ENCODE results near the gene NECTIN1. TPM values are rescaled to one million over a fixed set of nuclear protein-coding genes. Genes with fewer than 3 reads are reported as not detected.

The NECTIN1 gene
- total RNA-seq, result 1 to 10 TPM; 1.5 TPM

GRCh38 chr11:119728651-119729580, at the start of gene NECTIN1:
TSS of gene NECTIN1 (minus strand) at chr11:119729200. CDS start at chr11:119728553, 647 bp downstream.
- peaks cover 5% of the 10 kb centered on the region for H3K4me1 Mint-ChIP-seq
- H3K27me3 Mint-ChIP-seq, result peaks cover 65% of the 10 kb centered on the region
- no peak within 1 kb of the TSS for H3K27ac Mint-ChIP-seq
- ATAC-seq (ENCODE audit: low read depth) (peak; percentile 91), DNase-seq (peak; percentile 91)
- POLR2A ChIA-PET, result interaction anchor here (1.5 kb wide), 1 partner anchor 55 kb away, joined by 8 read pairs; no protein-coding TSS in a partner anchor
- H3K9me3 Mint-ChIP-seq, result no peaks in the 10 kb centered on the region
- H3K36me3 Mint-ChIP-seq, result no peaks in the 10 kb centered on the region
- peak within 1 kb of the TSS; percentile 83 for H3K4me3 Mint-ChIP-seq

- Mint-ChIP-seq H3K27me3 (peaks cover 6% of the 10 kb centered on the region), H3K9me3 (no peaks in the 10 kb centered on the region), H3K4me1 (no peaks in the 10 kb centered on the region), H3K27ac (no peak overlapping the region), H3K4me3 (no peak overlapping the region), H3K36me3 (no peaks in the 10 kb centered on the region)
- DNase-seq, result no peak
- POLR2A ChIA-PET, result no interaction called here
- no peak for ATAC-seq (ENCODE audit: low read depth)
Observed at GRCh38 chr11:119778391-119779194, 49.6 kb upstream of the NECTIN1 start.

GRCh38 chr11:119777940-119778339, 48.9 kb upstream of the NECTIN1 start:
- ATAC-seq (ENCODE audit: low read depth) (no peak), DNase-seq (no peak)
- Mint-ChIP-seq H3K4me3 (no peak overlapping the region), H3K9me3 (no peaks in the 10 kb centered on the region), H3K4me1 (no peaks in the 10 kb centered on the region), H3K27me3 (peaks cover 6% of the 10 kb centered on the region), H3K36me3 (no peaks in the 10 kb centered on the region), H3K27ac (no peak overlapping the region)
- POLR2A ChIA-PET, result no interaction called here

- peaks cover 3% of the 10 kb centered on the region for H3K27me3 Mint-ChIP-seq
- no peak for DNase-seq
- no peak overlapping the region for H3K27ac Mint-ChIP-seq
- H3K36me3 Mint-ChIP-seq, result no peaks in the 10 kb centered on the region
- no peak overlapping the region for H3K4me3 Mint-ChIP-seq
- no peak for ATAC-seq (ENCODE audit: low read depth)
- POLR2A ChIA-PET, result no interaction called here
- H3K9me3 Mint-ChIP-seq, result no peaks in the 10 kb centered on the region
- no peaks in the 10 kb centered on the region for H3K4me1 Mint-ChIP-seq
Observed at GRCh38 chr11:119776651-119777050, 47.7 kb upstream of the NECTIN1 start.

GRCh38 chr11:119776031-119776636, 47.1 kb upstream of the NECTIN1 start:
- Mint-ChIP-seq H3K9me3 (no peaks in the 10 kb centered on the region), H3K27me3 (peaks cover 3% of the 10 kb centered on the region), H3K27ac (no peak overlapping the region), H3K4me3 (no peak overlapping the region), H3K36me3 (no peaks in the 10 kb centered on the region), H3K4me1 (no peaks in the 10 kb centered on the region)
- no peak for ATAC-seq (ENCODE audit: low read depth)
- no peak for DNase-seq
- POLR2A ChIA-PET, result no interaction called here

- H3K4me1 Mint-ChIP-seq, result no peaks in the 10 kb centered on the region
Observed at GRCh38 chr11:119774172-119774763, 45.3 kb upstream of the NECTIN1 start.

GRCh38 chr11:119772641-119773415, 43.8 kb upstream of the NECTIN1 start:
- H3K27ac Mint-ChIP-seq, result no peak overlapping the region
- POLR2A ChIA-PET, result no interaction called here
- H3K9me3 Mint-ChIP-seq, result no peaks in the 10 kb centered on the region

More at GRCh38 chr11:119774172-119774763, 45.3 kb upstream of the NECTIN1 start:
- Mint-ChIP-seq H3K27me3 (no peaks in the 10 kb centered on the region), H3K36me3 (no peaks in the 10 kb centered on the region), H3K4me3 (no peak overlapping the region), H3K9me3 (no peaks in the 10 kb centered on the region), H3K27ac (no peak overlapping the region)
- ATAC-seq (ENCODE audit: low read depth) (no peak), DNase-seq (no peak)
- POLR2A ChIA-PET, result no interaction called here

GRCh38 chr11:119772076-119772475, 43.1 kb upstream of the NECTIN1 start:
- no peaks in the 10 kb centered on the region for H3K36me3 Mint-ChIP-seq
- peaks cover 2% of the 10 kb centered on the region for H3K27me3 Mint-ChIP-seq
- ATAC-seq (ENCODE audit: low read depth), result no peak
- no peaks in the 10 kb centered on the region for H3K9me3 Mint-ChIP-seq
- no peaks in the 10 kb centered on the region for H3K4me1 Mint-ChIP-seq
- no peak overlapping the region for H3K27ac Mint-ChIP-seq
- DNase-seq, result no peak
- no peak overlapping the region for H3K4me3 Mint-ChIP-seq
- POLR2A ChIA-PET, result no interaction called here

More at GRCh38 chr11:119772641-119773415, 43.8 kb upstream of the NECTIN1 start:
- DNase-seq (no peak), ATAC-seq (ENCODE audit: low read depth) (no peak)
- Mint-ChIP-seq H3K4me1 (no peaks in the 10 kb centered on the region), H3K4me3 (no peak overlapping the region), H3K36me3 (no peaks in the 10 kb centered on the region), H3K27me3 (peaks cover 2% of the 10 kb centered on the region)

- H3K4me3 Mint-ChIP-seq, result no peak overlapping the region
- no peaks in the 10 kb centered on the region for H3K4me1 Mint-ChIP-seq
- H3K27ac Mint-ChIP-seq, result no peak overlapping the region
- H3K27me3 Mint-ChIP-seq, result peaks cover 2% of the 10 kb centered on the region
- no peaks in the 10 kb centered on the region for H3K36me3 Mint-ChIP-seq
- no peak for ATAC-seq (ENCODE audit: low read depth)
- H3K9me3 Mint-ChIP-seq, result no peaks in the 10 kb centered on the region
- POLR2A ChIA-PET, result no interaction called here
- DNase-seq, result no peak
Observed at GRCh38 chr11:119771172-119771770, 42.3 kb upstream of the NECTIN1 start.

- DNase-seq (no peak), ATAC-seq (ENCODE audit: low read depth) (no peak)
- POLR2A ChIA-PET, result no interaction called here
- H3K36me3 Mint-ChIP-seq, result no peaks in the 10 kb centered on the region
- H3K9me3 Mint-ChIP-seq, result no peaks in the 10 kb centered on the region
- peaks cover 5% of the 10 kb centered on the region for H3K27me3 Mint-ChIP-seq
- no peak overlapping the region for H3K27ac Mint-ChIP-seq
- H3K4me1 Mint-ChIP-seq, result no peaks in the 10 kb centered on the region
- H3K4me3 Mint-ChIP-seq, result no peak overlapping the region
Observed at GRCh38 chr11:119765628-119766027, 36.6 kb upstream of the NECTIN1 start.

- POLR2A ChIA-PET, result no interaction called here
- peaks cover 5% of the 10 kb centered on the region for H3K27me3 Mint-ChIP-seq
- H3K4me3 Mint-ChIP-seq, result no peak overlapping the region
- no peak overlapping the region for H3K27ac Mint-ChIP-seq
- no peaks in the 10 kb centered on the region for H3K36me3 Mint-ChIP-seq
- no peaks in the 10 kb centered on the region for H3K9me3 Mint-ChIP-seq
- ATAC-seq (ENCODE audit: low read depth), result no peak
- no peak for DNase-seq
- no peaks in the 10 kb centered on the region for H3K4me1 Mint-ChIP-seq
Observed at GRCh38 chr11:119764108-119764868, 35.3 kb upstream of the NECTIN1 start.

All from activated naive CD8-positive, alpha-beta T cell treated with anti-CD3 and anti-CD28 coated beads, Interleukin-2, amount 10 ng/mL, durations not matched to agents 7 days and 5 days (primary cell).